Psoas muscle (tissue), 8 donors: Measurements from ENCODE around the gene NPY4R2. TPM values are rescaled to one million over a fixed set of nuclear protein-coding genes. Genes with fewer than 3 reads are reported as not detected.
"Not testable (repeated sequence)": the region's sequence is repeated elsewhere in the genome, so short reads cannot be mapped to it uniquely, and the experiment has no call there.

Source experiments
- ATAC-seq, 4 donors: fragments of 200-7000 bp; cut with Tn5 transposase; one replicate each; pipeline ENCODE4 v1.9.1; 2020; ENCODE audit warnings: moderate library complexity in 3 of 4, mild to moderate bottlenecking in 2 of 4
- DNase-seq, 2 donors: peaks; one replicate each; pipeline ENCODE4 v3.0.0-alpha.2; 2020
- H3K27ac ChIP-seq: fragments of 200-600 bp; one replicate; pipeline ENCODE4 v1.8.0; 2022
- H3K27me3 ChIP-seq, 3 donors: fragments of 200-600 bp in 1 of 3; one replicate each; pipeline versions ENCODE4 v1.6.1 to v1.8.0; 2013 to 2022; ENCODE audit warnings: low read length in 2 of 3, mild to moderate bottlenecking in 2 of 3, moderate library complexity in 1 of 3; ENCODE audit not compliant: insufficient read depth in 3 of 3
- H3K36me3 ChIP-seq, 2 donors: fragments of 200-600 bp in 1 of 2; one replicate each; pipeline versions ENCODE4 v1.6.1 to v1.8.0; 2013 to 2022; ENCODE audit warnings: low read depth in 1 of 2, mild to moderate bottlenecking in 1 of 2, moderate library complexity in 1 of 2; ENCODE audit not compliant: insufficient read depth in 1 of 2
- H3K4me1 ChIP-seq: fragments of 200-600 bp; one replicate; pipeline ENCODE4 v1.8.0; 2022
- H3K4me3 ChIP-seq: fragments of 200-600 bp; one replicate; pipeline ENCODE4 v1.8.0; 2022; ENCODE audit warnings: mild to moderate bottlenecking
- H3K9me3 ChIP-seq: fragments of 200-600 bp; one replicate; pipeline ENCODE4 v1.8.0; 2022
- WGBS, 3 donors: extraction: QIAGEN DNeasy Blood & Tissue Kit; methylation state at CpG; one replicate each; pipeline versions ENCODE4 v1.1.6 to v1.1.7; 2013; 5-methylcytosine and 5-hydroxymethylcytosine counted together
- intact Hi-C, 2 donors: fragments of 100-400 bp; cut with DNase I; formaldehyde crosslinking; loops; one replicate each; pipeline versions ENCODE4 v1.11.0 to v1.14.2; 2022
- polyA plus RNA-seq, 3 donors: library from polyadenylated mRNA; stranded (reverse); fragments of 200-250 nt; gene quantifications; one replicate each; pipeline ENCODE4 v1.2.3, GENCODE V29; 2013
- total RNA-seq, 4 donors: library from RNA; stranded (reverse); fragmentation: NEBNext Ultra II Directional in 2 of 4; extraction: Animal tissue kit (Norgen Biotek cat#: 25700) in 2 of 4; gene quantifications; one replicate each; pipeline versions ENCODE4 v1.2.1 to v1.2.4, GENCODE V29; 2021 to 2023
- donor health status: healthy with polysubstance abuse.
- donor health status: DM: no; HTN: no; CAD: no; lungs with moderate emphysema.
- donor health status: Bipolar disorder and iron deficiency.
- donor health status: healthy.
- donor health status: DM: yes; HTN: yes; CAD: no.
- donor health status: DM: no; HTN: no; CAD: no.
- donor health status: DM: no; HTN: no; CAD: no.
- donor health status: DM: yes; HTN: yes; CAD: no.

Gene NPY4R2
- total and polyA plus RNA-seq, 7 donors: not detected

DNA sequence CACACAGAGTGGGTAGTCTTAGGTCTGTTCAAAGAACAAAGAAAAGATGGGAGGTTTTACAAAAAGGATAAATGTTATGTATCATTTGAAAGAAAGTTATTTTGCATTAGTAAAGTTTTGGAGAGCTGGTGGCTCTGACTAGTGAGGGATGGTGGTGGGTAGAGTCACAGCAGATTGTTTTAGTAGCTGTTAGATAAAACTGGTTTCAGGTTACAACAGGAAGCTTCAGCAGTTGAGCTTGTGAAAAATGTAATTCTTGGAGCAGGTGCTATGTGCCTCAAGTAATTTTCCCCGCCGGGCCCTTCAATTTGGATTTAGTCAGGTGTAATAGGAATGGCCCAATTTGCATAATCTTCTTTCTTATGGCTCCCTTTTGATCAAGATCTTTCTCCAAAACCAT, 20.6 kb upstream of the NPY4R2 start:
- H3K27ac ChIP-seq, H3K4me3 ChIP-seq, H3K36me3 ChIP-seq, intact Hi-C loops, H3K4me1 ChIP-seq, H3K9me3 ChIP-seq, H3K27me3 ChIP-seq, ATAC-seq, DNase-seq: not testable (repeated sequence)
- no CpG with 5 or more reads among the region's 2 CpGs for WGBS, 3 donors

DNA sequence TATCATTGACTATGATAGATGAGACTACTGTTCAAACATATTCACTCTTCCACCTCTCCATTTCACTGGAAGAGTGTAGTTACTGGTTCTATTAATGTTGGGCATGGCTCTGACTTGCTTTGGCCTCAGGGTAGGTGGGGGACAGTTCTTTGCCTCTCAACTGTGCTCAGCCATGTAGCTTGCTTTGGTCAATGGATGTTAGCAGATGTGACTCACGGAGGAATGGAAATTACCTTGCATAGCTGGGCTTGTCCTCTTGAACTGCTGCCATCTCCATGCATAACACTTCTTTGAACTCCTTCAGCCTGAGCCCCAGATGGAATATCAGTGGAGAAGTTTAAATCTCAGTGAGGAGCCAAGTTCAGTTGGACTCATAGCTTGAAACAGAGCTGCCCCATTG, 9.1 kb upstream of the NPY4R2 start:
- intact Hi-C loops, H3K27ac ChIP-seq, H3K9me3 ChIP-seq, H3K27me3 ChIP-seq, DNase-seq, H3K36me3 ChIP-seq, ATAC-seq, H3K4me3 ChIP-seq, H3K4me1 ChIP-seq: not testable (repeated sequence)
- WGBS, 3 donors: 20 to 50% (median 42%) methylated on average over 1 of the region's 1 CpG

GRCh38 chr10:47910486-47910885, 8.0 kb upstream of the NPY4R2 start:
- H3K4me1 ChIP-seq, ATAC-seq, DNase-seq, H3K27ac ChIP-seq, intact Hi-C loops, H3K9me3 ChIP-seq, H3K4me3 ChIP-seq, H3K36me3 ChIP-seq, H3K27me3 ChIP-seq: not testable (repeated sequence)
- 77 to 80% methylated on average over 3 of the region's 4 CpGs; no CpG with 5 or more reads in 1 of the 3 donors for WGBS, 3 donors

- H3K27me3 ChIP-seq, intact Hi-C loops, H3K27ac ChIP-seq, H3K36me3 ChIP-seq, DNase-seq, ATAC-seq, H3K9me3 ChIP-seq, H3K4me3 ChIP-seq, H3K4me1 ChIP-seq: not testable (repeated sequence)
- WGBS, 3 donors: no CpG with 5 or more reads among the region's 2 CpGs
These were observed 4.4 kb upstream of the NPY4R2 start for GRCh38 chr10:47914052-47914451.

- H3K27me3 ChIP-seq, ATAC-seq, DNase-seq, H3K4me1 ChIP-seq, H3K27ac ChIP-seq, H3K9me3 ChIP-seq, intact Hi-C loops, H3K36me3 ChIP-seq, H3K4me3 ChIP-seq: not testable (repeated sequence)
- no CpG with 5 or more reads among the region's 4 CpGs for WGBS, 3 donors
These were observed 2.5 kb upstream of the NPY4R2 start for GRCh38 chr10:47915849-47916548.

DNA sequence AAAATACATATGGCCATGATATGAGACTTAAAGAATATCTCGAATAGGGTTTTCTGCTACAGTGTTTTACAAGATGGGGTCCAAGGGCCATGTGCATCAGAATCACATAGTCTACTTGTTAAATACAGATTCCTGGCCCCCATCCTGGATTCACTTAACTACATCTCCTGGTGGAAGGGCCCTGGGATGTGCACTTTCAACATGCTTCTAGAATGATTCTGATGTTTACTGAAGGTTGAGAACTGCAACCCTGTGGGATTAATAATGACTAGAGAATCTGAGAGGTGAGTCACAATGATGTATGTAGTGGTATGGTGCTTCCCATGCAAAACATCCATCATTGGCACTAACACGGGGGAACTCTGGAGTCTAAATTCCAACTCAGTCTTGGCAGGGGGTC, 2.1 kb downstream of the NPY4R2 start:
- H3K27me3 ChIP-seq, H3K9me3 ChIP-seq, H3K36me3 ChIP-seq, ATAC-seq, DNase-seq, H3K27ac ChIP-seq, H3K4me1 ChIP-seq, H3K4me3 ChIP-seq, intact Hi-C loops: not testable (repeated sequence)
- 82 to 91% (median 86%) methylated on average over 1 of the region's 2 CpGs for WGBS, 3 donors

- DNase-seq, intact Hi-C loops, ATAC-seq, H3K4me3 ChIP-seq, H3K4me1 ChIP-seq, H3K36me3 ChIP-seq, H3K27me3 ChIP-seq, H3K9me3 ChIP-seq, H3K27ac ChIP-seq: not testable (repeated sequence)
- 92 to 98% (median 97%) methylated on average over 6 to 7 of the region's 10 CpGs for WGBS, 3 donors
These were observed 4.0 kb downstream of the NPY4R2 start for GRCh38 chr10:47922503-47922902.

GRCh38 chr10:47924628-47925027, 6.2 kb downstream of the NPY4R2 start:
- intact Hi-C loops, H3K36me3 ChIP-seq, H3K4me1 ChIP-seq, DNase-seq, ATAC-seq, H3K9me3 ChIP-seq, H3K27me3 ChIP-seq, H3K27ac ChIP-seq, H3K4me3 ChIP-seq: not testable (repeated sequence)
- WGBS, 3 donors: 78 to 88% (median 80%) methylated on average over 3 of the region's 5 CpGs

DNA sequence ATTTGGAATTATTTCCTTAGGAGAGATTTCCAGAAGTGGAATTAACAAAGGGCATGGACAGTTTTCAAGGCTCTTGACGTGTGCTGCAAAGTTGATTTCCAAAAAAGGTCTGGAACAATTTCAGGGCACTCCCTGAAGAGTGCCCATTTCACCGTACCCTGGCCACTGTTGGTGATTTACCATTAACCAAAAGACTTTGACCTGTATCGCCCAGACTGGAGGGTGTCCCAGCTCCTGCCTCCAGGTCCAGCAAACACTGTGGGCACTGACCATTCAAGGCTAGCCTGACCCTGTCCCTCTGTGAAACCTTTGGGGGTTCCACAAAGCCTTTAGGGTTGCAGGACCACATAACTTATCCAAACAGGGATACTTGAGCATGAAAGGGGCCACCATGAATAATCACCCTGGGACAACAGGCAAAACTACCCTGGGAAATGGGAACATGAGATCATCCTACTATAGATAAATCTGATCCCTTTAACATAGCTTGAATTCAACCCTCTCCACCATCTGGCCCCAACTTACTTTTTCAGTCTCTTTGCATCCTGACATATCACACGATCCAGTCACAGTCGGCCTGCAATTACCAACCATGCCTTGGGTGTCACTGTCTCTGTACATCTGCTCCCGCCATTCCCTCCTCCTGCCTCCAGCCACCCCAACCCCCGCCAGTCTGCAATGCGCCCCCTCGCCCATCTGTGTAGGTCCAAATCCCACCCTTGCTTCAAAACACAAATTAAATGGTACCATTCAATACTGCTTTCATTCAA, 8.9 kb downstream of the NPY4R2 start:
- H3K27me3 ChIP-seq, DNase-seq, intact Hi-C loops, H3K4me1 ChIP-seq, H3K9me3 ChIP-seq, ATAC-seq, H3K4me3 ChIP-seq, H3K36me3 ChIP-seq, H3K27ac ChIP-seq: not testable (repeated sequence)
- WGBS, 3 donors: no CpG with 5 or more reads among the region's 9 CpGs

- H3K27me3 ChIP-seq, H3K36me3 ChIP-seq, DNase-seq, H3K27ac ChIP-seq, H3K4me1 ChIP-seq, H3K4me3 ChIP-seq, ATAC-seq, intact Hi-C loops, H3K9me3 ChIP-seq: not testable (repeated sequence)
- WGBS, 3 donors: no CpG with 5 or more reads among the region's 2 CpGs
These were observed 9.8 kb downstream of the NPY4R2 start for GRCh38 chr10:47928225-47928624.

GRCh38 chr10:47932824-47933223, 14.4 kb downstream of the NPY4R2 start:
- DNase-seq, H3K27ac ChIP-seq, H3K4me3 ChIP-seq, H3K36me3 ChIP-seq, H3K9me3 ChIP-seq, ATAC-seq, intact Hi-C loops, H3K27me3 ChIP-seq, H3K4me1 ChIP-seq: not testable (repeated sequence)
- WGBS, 3 donors: no CpG with 5 or more reads among the region's 1 CpG
